Measurements from ENCODE around the gene NNT.
"Not testable (repeated sequence)": the region's sequence is repeated elsewhere in the genome, so short reads cannot be mapped to it uniquely, and the experiment has no call there.

The NNT gene

GRCh38 chr5:43702293-43702692, 99.3 kb downstream of the NNT start:
- no peak for DNase-seq (ENCODE audit: low read depth in 2 of 2, low spot score in 1 of 2)

- DNase-seq (ENCODE audit: low read depth in 2 of 2, low spot score in 1 of 2), result no peak
Measured at GRCh38 chr5:43702815-43703214, 99.8 kb downstream of the NNT start.

- DNase-seq (ENCODE audit: low read depth in 2 of 2, low spot score in 1 of 2), result no peak
Measured at GRCh38 chr5:43704243-43704642, 101.3 kb downstream of the NNT start.

GRCh38 chr5:43706576-43706975, 103.6 kb downstream of the NNT start:
- not testable (repeated sequence) for DNase-seq (ENCODE audit: low read depth in 2 of 2, low spot score in 1 of 2)

GRCh38 chr5:43711496-43711895, 108.5 kb downstream of the NNT start:
- DNase-seq (ENCODE audit: low read depth in 2 of 2, low spot score in 1 of 2), result no peak

GRCh38 chr5:43712081-43712480, 109.1 kb downstream of the NNT start:
- no peak for DNase-seq (ENCODE audit: low read depth in 2 of 2, low spot score in 1 of 2)

GRCh38 chr5:43719783-43720182, 116.8 kb downstream of the NNT start:
- DNase-seq (ENCODE audit: low read depth in 2 of 2, low spot score in 1 of 2), result not testable (repeated sequence)

GRCh38 chr5:43728581-43728980, 125.6 kb downstream of the NNT start:
- DNase-seq (ENCODE audit: low read depth in 2 of 2, low spot score in 1 of 2), result no peak

- no peak for DNase-seq (ENCODE audit: low read depth in 2 of 2, low spot score in 1 of 2)
Measured at GRCh38 chr5:43729846-43730478, 127.0 kb downstream of the NNT start.

GRCh38 chr5:43730832-43731342, 127.9 kb downstream of the NNT start:
- no peak for DNase-seq (ENCODE audit: low read depth in 2 of 2, low spot score in 1 of 2)

GRCh38 chr5:43731573-43731972, 128.6 kb downstream of the NNT start:
- no peak for DNase-seq (ENCODE audit: low read depth in 2 of 2, low spot score in 1 of 2)

GRCh38 chr5:43745923-43746548, 143.1 kb downstream of the NNT start:
- DNase-seq (ENCODE audit: low read depth in 2 of 2, low spot score in 1 of 2), result not testable (repeated sequence)

- no peak for DNase-seq (ENCODE audit: low read depth in 2 of 2, low spot score in 1 of 2)
Measured at GRCh38 chr5:43750809-43751208, 147.8 kb downstream of the NNT start.

- DNase-seq (ENCODE audit: low read depth in 2 of 2, low spot score in 1 of 2), result no peak
Measured at GRCh38 chr5:43753069-43753468, 150.1 kb downstream of the NNT start.
